Measurements from ENCODE around the gene RIPOR1. TPM values are rescaled to one million over a fixed set of nuclear protein-coding genes. Genes with fewer than 3 reads are reported as not detected.
"Not testable (repeated sequence)": the region's sequence is repeated elsewhere in the genome, so short reads cannot be mapped to it uniquely, and the experiment has no call there.

Gene RIPOR1
- total RNA-seq, 2 donors from 2014 or later, result 39.9 to 54.1 TPM

GRCh38 chr16:67531247-67531646 is 2.6 kb downstream of the RIPOR1 start:
- no peaks in the 10 kb centered on the region for H3K9me3 ChIP-seq (ENCODE audit: control insufficient read depth, low read length)
- H3K9me3 Mint-ChIP-seq, result no peaks in the 10 kb centered on the region
- no peak overlapping the region for H3K4me3 Mint-ChIP-seq
- H3K36me3 ChIP-seq (ENCODE audit: control insufficient read depth, insufficient read depth, low read length), result no peaks in the 10 kb centered on the region
- peaks cover 2% of the 10 kb centered on the region for H3K36me3 Mint-ChIP-seq (ENCODE audit: low read depth)
- peaks cover 15% of the 10 kb centered on the region for H3K4me1 Mint-ChIP-seq
- H3K9ac ChIP-seq (ENCODE audit: extremely low read depth, low read length, poor library complexity, severe bottlenecking), result no peak overlapping the region
- H3K27me3 ChIP-seq (ENCODE audit: control insufficient read depth, insufficient read depth, low read length, poor library complexity, severe bottlenecking), result peaks cover 45% of the 10 kb centered on the region
- TF ChIP-seq CTCF (conservative IDR thresholded peaks at IDR 0.05), result no peak
- no peak overlapping the region for H3K27ac ChIP-seq (ENCODE audit: low read depth, low read length)
- peaks cover 7% of the 10 kb centered on the region for H3K4me1 ChIP-seq (ENCODE audit: control insufficient read depth, insufficient read depth, low read length)
- peak overlapping the region; percentile 83 for H3K4me3 ChIP-seq (ENCODE audit: low read length)
- H3K27ac Mint-ChIP-seq, result no peak overlapping the region
- DNase-seq, result no peak
- WGBS, 2 experiments (ENCODE audit: insufficient coverage in 1 of 2, insufficient read length in 1 of 2), result 90 to 96% methylated on average over 4 of the region's 4 CpGs
- peaks cover 81% of the 10 kb centered on the region for H3K27me3 Mint-ChIP-seq (ENCODE audit: insufficient read depth)

GRCh38 chr16:67533024-67533560 is 4.5 kb downstream of the RIPOR1 start:
- 88 to 97% methylated on average over 5 to 9 of the region's 9 CpGs for WGBS, 2 experiments (ENCODE audit: insufficient coverage in 1 of 2, insufficient read length in 1 of 2)
- H3K9me3 Mint-ChIP-seq, result no peaks in the 10 kb centered on the region
- no peak overlapping the region for H3K27ac Mint-ChIP-seq
- peaks cover 75% of the 10 kb centered on the region for H3K27me3 Mint-ChIP-seq (ENCODE audit: insufficient read depth)
- no peak for DNase-seq
- Histone ChIP-seq H3K36me3 (ENCODE audit: control insufficient read depth, insufficient read depth, low read length) (no peaks in the 10 kb centered on the region), H3K9me3 (ENCODE audit: control insufficient read depth, low read length) (no peaks in the 10 kb centered on the region), H3K9ac (ENCODE audit: extremely low read depth, low read length, poor library complexity, severe bottlenecking) (no peak overlapping the region), H3K4me1 (ENCODE audit: control insufficient read depth, insufficient read depth, low read length) (peaks cover 4% of the 10 kb centered on the region), H3K4me3 (ENCODE audit: low read length) (no peak overlapping the region), H3K27me3 (ENCODE audit: control insufficient read depth, insufficient read depth, low read length, poor library complexity, severe bottlenecking) (peaks cover 51% of the 10 kb centered on the region), H3K27ac (ENCODE audit: low read depth, low read length) (no peak overlapping the region)
- no peak overlapping the region for H3K4me3 Mint-ChIP-seq
- H3K4me1 Mint-ChIP-seq, result peaks cover 13% of the 10 kb centered on the region
- TF ChIP-seq CTCF (conservative IDR thresholded peaks at IDR 0.05), result no peak
- H3K36me3 Mint-ChIP-seq (ENCODE audit: low read depth), result peaks cover 2% of the 10 kb centered on the region

GRCh38 chr16:67533987-67534386 is 5.4 kb downstream of the RIPOR1 start:
- peaks cover 18% of the 10 kb centered on the region for H3K4me1 Mint-ChIP-seq
- not testable (repeated sequence) for H3K9me3 Mint-ChIP-seq; H3K36me3 Mint-ChIP-seq (ENCODE audit: low read depth); H3K27ac ChIP-seq (ENCODE audit: low read depth, low read length); DNase-seq; H3K27ac Mint-ChIP-seq; H3K36me3 ChIP-seq (ENCODE audit: control insufficient read depth, insufficient read depth, low read length); H3K4me1 ChIP-seq (ENCODE audit: control insufficient read depth, insufficient read depth, low read length); H3K4me3 ChIP-seq (ENCODE audit: low read length); H3K9ac ChIP-seq (ENCODE audit: extremely low read depth, low read length, poor library complexity, severe bottlenecking); H3K4me3 Mint-ChIP-seq; H3K9me3 ChIP-seq (ENCODE audit: control insufficient read depth, low read length)
- peaks cover 51% of the 10 kb centered on the region for H3K27me3 ChIP-seq (ENCODE audit: control insufficient read depth, insufficient read depth, low read length, poor library complexity, severe bottlenecking)
- WGBS, 2 experiments (ENCODE audit: insufficient coverage in 1 of 2, insufficient read length in 1 of 2), result 88 to 91% methylated on average over 4 to 6 of the region's 6 CpGs
- H3K27me3 Mint-ChIP-seq (ENCODE audit: insufficient read depth), result peaks cover 82% of the 10 kb centered on the region

GRCh38 chr16:67534431-67534830 is 5.8 kb downstream of the RIPOR1 start:
- no peak overlapping the region for H3K4me3 ChIP-seq (ENCODE audit: low read length)
- Mint-ChIP-seq H3K4me1 (peaks cover 22% of the 10 kb centered on the region), H3K27ac (no peak overlapping the region), H3K27me3 (ENCODE audit: insufficient read depth) (peaks cover 84% of the 10 kb centered on the region), H3K4me3 (no peak overlapping the region), H3K9me3 (no peaks in the 10 kb centered on the region), H3K36me3 (ENCODE audit: low read depth) (peaks cover 8% of the 10 kb centered on the region)
- peaks cover 4% of the 10 kb centered on the region for H3K36me3 ChIP-seq (ENCODE audit: control insufficient read depth, insufficient read depth, low read length)
- H3K27ac ChIP-seq (ENCODE audit: low read depth, low read length), result no peak overlapping the region
- no peak overlapping the region for H3K9ac ChIP-seq (ENCODE audit: extremely low read depth, low read length, poor library complexity, severe bottlenecking)
- no peaks in the 10 kb centered on the region for H3K9me3 ChIP-seq (ENCODE audit: control insufficient read depth, low read length)
- H3K4me1 ChIP-seq (ENCODE audit: control insufficient read depth, insufficient read depth, low read length), result no peaks in the 10 kb centered on the region
- peaks cover 51% of the 10 kb centered on the region for H3K27me3 ChIP-seq (ENCODE audit: control insufficient read depth, insufficient read depth, low read length, poor library complexity, severe bottlenecking)
- no peak for DNase-seq
- peak; percentile 54 for TF ChIP-seq CTCF (conservative IDR thresholded peaks at IDR 0.05)

All from endodermal cell (in vitro differentiated cells).